D341Med (cell line): Measurements from ENCODE around the gene SCART1.
"Not testable (repeated sequence)": the region's sequence is repeated elsewhere in the genome, so short reads cannot be mapped to it uniquely, and the experiment has no call there.

Experiments
- DNase-seq: peaks from one replicate; pipeline ENCODE4 v3.0.0; 2012; ENCODE audit warnings: low spot score

The SCART1 gene

GRCh38 chr10:133474027-133474426 lies 20.3 kb downstream of the SCART1 start:
- no peak for DNase-seq

DNA sequence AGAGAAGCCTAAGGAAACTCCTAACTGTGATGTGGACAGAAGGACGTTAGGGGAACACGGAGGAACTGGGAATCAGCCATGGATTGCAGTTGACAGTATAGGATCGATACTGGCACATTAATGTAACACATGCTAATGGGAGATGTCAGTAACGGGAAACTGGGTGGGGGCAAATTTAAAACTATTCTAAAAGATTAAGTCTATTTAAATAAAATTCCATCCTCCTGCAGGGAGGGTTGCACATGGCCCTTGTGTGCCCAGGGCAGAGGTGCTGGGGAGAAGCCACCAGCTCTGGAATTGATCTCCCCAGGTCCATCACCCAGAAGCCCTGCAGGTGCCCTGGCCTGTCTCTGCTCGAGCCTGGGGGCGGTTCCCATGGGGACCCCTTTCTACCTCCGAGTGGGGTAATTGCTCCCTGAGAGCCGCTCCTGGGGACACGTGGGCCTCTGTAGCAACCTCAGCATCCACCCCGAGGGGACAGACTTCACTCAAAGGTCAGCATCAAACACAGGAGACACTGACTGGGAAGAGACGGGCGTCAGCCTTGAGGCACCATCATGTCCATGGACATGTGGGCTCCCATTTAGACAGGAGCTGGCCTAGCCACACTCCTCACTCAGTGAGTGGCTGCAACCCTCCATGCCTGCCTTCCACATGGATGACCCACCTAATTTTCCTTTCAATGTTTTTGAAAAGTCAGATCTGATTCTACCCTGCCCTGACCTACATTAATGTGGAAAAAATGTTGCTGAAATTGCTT lies 21.1 kb downstream of the SCART1 start:
- no peak for DNase-seq

DNA sequence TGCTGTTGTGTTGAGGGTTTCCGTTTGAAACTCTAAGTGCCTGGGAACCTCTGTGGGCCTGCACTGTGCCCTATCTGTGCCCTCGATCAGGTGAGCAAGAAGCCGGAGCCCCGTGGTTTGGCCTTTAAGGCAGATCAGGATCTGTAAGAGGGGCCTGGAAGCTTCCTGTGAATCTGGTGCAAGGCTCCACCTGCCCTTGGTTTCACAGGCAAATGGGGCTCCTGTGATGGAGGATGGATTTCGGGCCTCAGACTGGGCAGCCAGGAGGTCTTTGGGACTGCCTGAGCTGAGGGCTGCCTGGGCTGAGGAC lies 21.6 kb downstream of the SCART1 start:
- no peak for DNase-seq

DNA sequence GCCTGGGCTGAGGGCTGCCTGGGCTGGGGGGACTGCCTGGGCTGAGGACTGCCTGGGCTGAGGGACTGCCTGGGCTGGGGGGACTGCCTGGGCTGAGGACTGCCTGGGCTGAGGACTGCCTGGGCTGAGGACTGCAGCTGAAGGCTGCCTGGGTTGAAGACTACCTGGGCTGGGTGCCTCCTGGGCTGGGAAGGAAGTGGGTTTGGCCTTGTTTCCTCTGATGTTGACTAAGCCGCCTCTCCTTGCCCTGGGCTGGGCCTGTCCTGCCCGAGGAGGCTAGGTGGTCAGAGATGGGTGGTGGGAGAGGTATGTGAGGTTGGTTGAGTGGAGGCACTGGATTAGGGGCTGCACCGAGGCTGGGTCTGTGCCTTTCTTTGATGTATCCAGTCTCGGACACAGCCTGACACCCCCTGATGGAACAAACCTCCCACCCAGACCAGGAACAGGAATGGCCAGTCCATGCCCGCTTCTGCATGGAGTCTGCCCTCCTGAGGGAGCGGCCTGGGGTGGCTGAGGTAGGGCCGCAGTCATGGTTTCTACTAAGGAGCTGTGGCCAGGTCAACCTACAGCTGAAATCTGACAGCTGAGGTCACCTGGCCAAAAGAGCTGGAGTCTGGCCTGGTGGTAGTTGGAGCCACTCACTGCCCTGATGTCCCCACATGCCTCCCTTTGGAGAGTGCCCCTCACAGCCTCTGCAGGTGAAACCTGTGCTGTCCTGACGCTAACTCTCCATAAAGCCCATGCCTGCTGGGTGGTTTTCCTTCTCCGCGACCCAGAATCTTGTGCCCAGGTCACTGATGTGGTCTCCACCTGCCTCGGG lies 22.3 kb downstream of the SCART1 start:
- DNase-seq, result no peak

- no peak for DNase-seq
Measured at GRCh38 chr10:133476641-133476990, 22.9 kb downstream of the SCART1 start.

- no peak for DNase-seq
Measured at GRCh38 chr10:133481086-133481643, 27.4 kb downstream of the SCART1 start.

DNA sequence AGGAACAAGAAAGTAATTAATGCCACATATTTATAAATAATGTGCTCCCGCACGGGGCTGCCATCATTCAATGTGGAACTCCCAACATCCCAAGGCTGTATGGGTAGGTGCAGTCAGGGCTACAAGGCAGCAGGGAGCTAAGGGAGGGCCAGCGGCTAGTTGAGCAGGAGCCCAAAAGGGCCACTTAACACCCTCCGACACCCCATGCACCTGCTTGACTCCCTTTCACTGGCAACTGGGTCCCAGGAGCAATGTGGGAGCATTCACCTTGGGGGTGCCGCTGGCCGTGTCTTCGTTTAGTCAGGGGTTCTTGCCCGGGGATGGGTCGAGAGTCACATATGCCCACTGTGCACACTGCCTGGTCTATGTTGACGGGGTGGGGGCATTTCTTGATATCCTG lies 27.9 kb downstream of the SCART1 start:
- no peak for DNase-seq

DNA sequence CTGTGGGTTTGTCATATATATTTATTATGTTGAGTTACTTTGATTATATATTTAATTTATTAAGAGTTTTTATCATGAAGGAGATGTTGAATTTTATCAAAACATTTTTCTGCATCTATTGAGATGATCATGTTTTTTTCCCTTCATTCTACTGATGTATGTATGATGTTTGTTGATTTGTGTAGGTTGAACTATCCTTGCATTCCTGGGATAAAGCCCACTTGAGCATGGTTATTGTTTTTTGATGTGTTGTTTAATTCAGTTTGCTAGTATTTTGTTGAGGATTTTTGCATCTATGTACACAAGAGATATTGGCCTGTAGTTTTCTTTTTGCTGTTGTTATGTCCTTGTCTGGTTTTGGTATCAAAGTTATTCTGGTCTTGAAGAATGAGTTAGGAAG lies 31.1 kb downstream of the SCART1 start:
- DNase-seq, result no peak

- no peak for DNase-seq
Measured at GRCh38 chr10:133487085-133487484, 33.3 kb downstream of the SCART1 start.

DNA sequence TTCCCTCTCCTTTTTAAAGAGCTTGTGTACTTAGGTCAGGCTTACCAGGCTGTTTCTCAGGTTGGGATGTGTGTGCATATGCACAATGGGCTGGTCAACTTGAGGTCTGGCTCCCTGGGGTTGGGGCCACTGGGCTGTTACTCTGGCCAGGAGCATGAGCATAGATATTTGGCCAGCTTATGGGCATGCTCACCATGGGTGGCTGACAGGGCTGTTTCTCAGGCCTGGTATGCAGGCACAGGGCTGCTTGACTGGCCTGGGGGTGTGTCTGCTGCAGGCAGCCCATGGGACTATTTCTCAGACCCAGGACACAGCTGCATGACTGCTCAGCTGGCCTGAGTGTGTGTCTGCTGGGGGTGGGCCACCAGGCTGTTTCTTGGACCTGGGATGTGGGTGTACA lies 34.6 kb downstream of the SCART1 start:
- no peak for DNase-seq

DNA sequence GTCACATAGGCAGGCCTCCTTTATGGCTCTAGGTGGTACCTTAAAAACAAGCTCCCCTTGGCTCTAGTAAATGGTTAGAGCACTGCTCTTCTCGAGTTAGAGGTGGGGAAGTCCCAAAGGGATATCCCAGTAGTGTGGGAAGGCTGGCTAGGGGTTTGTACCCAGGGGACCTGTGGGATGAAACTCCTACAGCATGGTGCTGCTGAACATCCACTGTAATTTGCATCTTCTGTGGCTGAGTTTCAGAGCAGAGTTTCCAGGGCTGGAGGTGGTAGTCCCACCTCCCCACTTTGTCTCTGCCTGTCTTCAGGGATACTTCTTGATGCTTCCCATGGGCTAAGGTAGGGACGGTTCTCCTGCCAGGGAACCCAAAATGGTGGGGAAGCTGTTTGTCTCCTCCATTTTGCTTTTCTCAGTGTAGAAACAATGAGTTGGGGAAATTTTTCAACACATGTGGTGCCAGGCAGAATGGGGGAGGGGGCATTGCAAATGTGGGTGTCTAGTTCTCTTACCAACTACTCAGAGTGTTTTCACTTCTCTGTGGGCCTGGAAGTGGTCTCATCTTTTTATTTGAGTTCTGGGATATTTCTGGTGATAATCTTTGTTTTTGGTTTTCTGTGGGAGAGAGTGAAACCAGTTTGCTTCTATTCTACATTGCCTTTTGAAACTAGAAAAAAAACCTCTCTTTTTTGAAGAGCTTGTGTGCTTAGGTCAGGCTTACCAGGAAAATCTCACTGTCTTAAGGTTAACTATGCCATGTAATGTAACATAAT lies 36.3 kb downstream of the SCART1 start:
- DNase-seq, result no peak

DNA sequence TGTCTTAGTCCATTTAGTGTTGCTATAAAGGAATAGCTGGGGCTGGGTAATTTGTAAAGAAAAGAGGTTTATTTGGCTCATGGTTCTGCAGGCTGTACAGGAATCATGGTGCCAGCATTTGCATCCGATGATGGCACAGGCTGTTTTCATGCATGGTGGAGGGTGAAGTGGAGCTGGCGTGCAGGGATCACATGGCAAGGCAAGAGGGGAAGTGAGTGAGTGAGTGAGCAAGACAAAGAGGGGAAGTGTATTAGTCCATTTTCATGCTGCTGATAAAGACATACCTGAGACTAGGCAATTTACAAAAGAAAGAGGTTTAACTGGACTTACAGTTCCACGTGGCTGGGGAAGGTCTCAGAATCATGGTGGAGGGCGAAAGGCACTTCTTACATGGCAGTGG lies 39.8 kb downstream of the SCART1 start:
- not testable (repeated sequence) for DNase-seq

GRCh38 chr10:133497363-133497762 lies 43.6 kb downstream of the SCART1 start:
- not testable (repeated sequence) for DNase-seq

GRCh38 chr10:133499176-133499575 lies 45.4 kb downstream of the SCART1 start:
- DNase-seq, result not testable (repeated sequence)

- DNase-seq, result not testable (repeated sequence)
Measured at GRCh38 chr10:133500897-133501296, 47.2 kb downstream of the SCART1 start.

DNA sequence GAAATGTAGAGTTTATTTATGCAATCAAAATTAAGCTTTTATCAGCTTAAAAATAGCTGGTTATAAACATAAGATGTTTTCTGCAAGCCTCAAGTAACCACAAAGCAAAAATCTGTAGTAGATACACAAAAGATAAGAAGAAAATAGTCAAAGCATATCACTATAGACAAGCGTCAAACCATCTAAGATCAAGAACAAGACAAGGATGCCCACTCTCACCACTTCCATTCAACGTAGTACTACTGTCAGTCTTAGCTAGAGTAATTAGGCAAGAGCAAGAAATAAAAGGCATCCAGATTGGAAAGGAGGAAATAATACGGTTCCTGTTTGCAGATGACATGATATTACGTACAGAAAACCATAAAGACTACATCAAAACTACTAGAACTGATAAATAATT lies 56.0 kb downstream of the SCART1 start:
- DNase-seq, result no peak

DNA sequence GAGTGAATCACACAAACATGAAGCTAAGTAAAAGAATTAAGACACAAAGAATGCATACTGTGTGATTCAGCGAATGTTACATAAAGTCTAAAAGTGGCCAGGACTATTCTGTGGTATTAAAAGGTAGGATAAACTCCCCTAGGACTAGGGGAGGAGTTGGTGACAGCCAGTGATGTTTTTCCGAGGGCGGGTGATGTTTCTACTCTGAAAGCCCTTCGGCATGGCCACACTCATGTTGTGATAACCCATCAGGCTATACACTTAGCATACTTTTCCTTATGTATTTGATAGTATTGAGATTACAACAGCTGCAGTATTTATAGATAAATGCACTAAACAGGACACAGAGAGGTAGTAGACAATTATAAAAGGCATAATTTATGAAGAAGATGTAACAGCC lies 57.7 kb downstream of the SCART1 start:
- DNase-seq, result no peak

DNA sequence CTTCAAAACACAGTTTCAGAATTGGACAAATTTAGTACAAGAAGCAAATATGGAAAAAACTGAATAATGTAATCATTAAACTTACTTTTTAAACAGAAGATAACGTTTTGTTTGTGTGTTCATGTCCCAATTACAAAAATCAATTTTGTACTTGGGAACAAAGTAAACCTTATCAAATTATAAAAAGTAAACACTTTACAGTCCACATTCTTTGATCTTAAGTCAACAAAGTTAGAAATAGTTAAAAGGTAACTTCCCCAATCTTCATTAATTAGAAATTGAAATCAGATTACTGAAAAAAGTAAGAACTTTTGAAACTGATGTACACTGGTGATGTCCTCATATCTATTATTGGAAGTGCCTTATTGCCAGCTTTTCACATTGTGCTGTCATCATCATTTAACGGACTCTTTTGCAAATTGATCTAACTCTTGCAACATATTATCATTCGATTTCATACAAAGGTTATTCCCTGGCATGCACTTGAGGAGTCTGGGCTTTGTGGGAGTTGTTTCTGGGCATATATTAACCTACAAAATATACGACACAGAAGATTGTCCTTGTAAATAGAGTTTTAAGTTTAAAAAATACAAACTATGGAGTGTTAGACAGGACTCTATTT lies 58.3 kb downstream of the SCART1 start:
- DNase-seq, result no peak

DNA sequence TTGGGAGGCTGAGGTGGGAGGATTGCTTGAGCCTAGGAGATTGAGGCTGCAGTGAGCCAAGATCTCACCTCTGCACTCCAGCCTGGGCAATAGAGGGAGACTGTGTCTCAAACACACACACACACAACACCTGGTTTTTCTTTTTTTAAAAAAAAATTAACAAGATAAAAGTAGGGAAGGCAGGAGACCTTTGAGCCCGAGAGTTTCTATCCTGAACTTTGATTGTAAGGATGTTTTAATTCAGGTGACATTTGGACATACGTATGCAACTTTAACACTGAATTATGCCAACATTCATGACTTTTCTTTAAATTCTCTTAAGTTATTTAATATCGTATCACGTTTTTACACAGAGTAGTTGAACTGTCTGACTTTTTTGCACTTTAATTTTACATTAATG lies 61.7 kb downstream of the SCART1 start:
- no peak for DNase-seq

GRCh38 chr10:133516057-133516456 lies 62.3 kb downstream of the SCART1 start:
- DNase-seq, result no peak

DNA sequence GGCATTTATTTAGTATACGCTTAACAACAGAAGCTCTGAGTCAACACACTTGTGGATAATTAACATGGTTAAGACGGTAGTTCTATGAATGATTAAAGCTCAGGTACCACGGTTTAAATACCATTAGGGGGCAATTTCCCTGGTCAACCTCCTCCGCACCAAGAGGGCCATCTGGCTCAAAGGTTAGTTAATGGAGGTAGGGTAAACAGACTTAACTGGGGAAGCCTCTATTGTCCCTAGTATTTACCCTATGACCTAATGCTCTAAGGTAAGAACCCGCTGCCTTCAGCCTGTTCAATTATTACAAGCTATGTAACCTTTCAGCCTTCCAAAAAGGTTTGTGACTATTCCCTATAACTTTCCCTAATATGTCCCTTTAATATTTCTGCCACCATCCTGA lies 64.8 kb downstream of the SCART1 start:
- DNase-seq, result not testable (repeated sequence)
